Hepatocyte (in vitro differentiated cells): ENCODE measurements around the gene MICU1. TPM values are rescaled to one million over a fixed set of nuclear protein-coding genes. Genes with fewer than 3 reads are reported as not detected.

Experiments
- DNase-seq: peaks from one replicate; pipeline ENCODE4 v3.0.0-alpha.2; 2016; ENCODE audit warnings: low spot score
- H2AFZ ChIP-seq: fragments of 200-600 bp; sonication (generic); 2 replicates; pipeline ENCODE4 v1.6.0; 2016; ENCODE audit warnings: antibody characterized with exemption, mild to moderate bottlenecking
- H3K27ac ChIP-seq: fragments of 200-600 bp; sonication (generic); 2 replicates; pipeline ENCODE4 v1.5.1; 2016; ENCODE audit warnings: mild to moderate bottlenecking
- H3K27me3 ChIP-seq: fragments of 200-600 bp; sonication (generic); 2 replicates; pipeline ENCODE4 v1.6.1; 2016
- H3K36me3 ChIP-seq: fragments of 200-600 bp; sonication (generic); replicated peaks from 2 replicates; pipeline ENCODE4 v1.5.1; 2016; ENCODE audit warnings: low read depth; ENCODE audit not compliant: insufficient read depth
- H3K4me1 ChIP-seq: fragments of 200-600 bp; sonication (generic); 2 replicates; pipeline ENCODE4 v1.5.1; 2016; ENCODE audit warnings: mild to moderate bottlenecking, moderate library complexity; ENCODE audit not compliant: insufficient read depth
- H3K4me2 ChIP-seq: fragments of 200-600 bp; sonication (generic); 2 replicates; pipeline ENCODE4 v1.6.0; 2016
- H3K4me3 ChIP-seq: fragments of 200-600 bp; sonication (generic); 2 replicates; pipeline ENCODE4 v1.5.1; 2016; ENCODE audit warnings: mild to moderate bottlenecking
- H3K79me2 ChIP-seq: fragments of 200-600 bp; sonication (generic); 2 replicates; pipeline ENCODE4 v1.6.0; 2017; ENCODE audit warnings: mild to moderate bottlenecking
- H3K9me2 ChIP-seq: fragments of 200-600 bp; sonication (generic); replicated peaks from 2 replicates; pipeline ENCODE4 v1.6.0; 2017; ENCODE audit warnings: mild to moderate bottlenecking; ENCODE audit not compliant: insufficient read depth
- H3K9me3 ChIP-seq: fragments of 200-600 bp; sonication (generic); 2 replicates; pipeline ENCODE4 v1.5.1; 2016; ENCODE audit warnings: low read depth, mild to moderate bottlenecking
- H4K20me1 ChIP-seq: fragments of 200-600 bp; sonication (generic); 2 replicates; pipeline ENCODE4 v1.6.0; 2016; ENCODE audit warnings: mild to moderate bottlenecking; ENCODE audit not compliant: insufficient read depth, poor library complexity, severe bottlenecking
- EZH2 ChIP-seq: fragments of 200-600 bp; sonication (generic); IDR thresholded peaks from 2 replicates; pipeline ENCODE4 v1.6.1; 2016; ENCODE audit warnings: antibody characterized with exemption, mild to moderate bottlenecking, borderline replicate concordance
- EZH2phosphoT487 ChIP-seq: fragments of 200-600 bp; sonication (generic); IDR thresholded peaks from one replicate; pipeline ENCODE4 v1.6.1; 2018; ENCODE audit warnings: antibody characterized with exemption, mild to moderate bottlenecking, low read depth, moderate library complexity; ENCODE audit not compliant: unreplicated experiment, severe bottlenecking
- WGBS: methylation state at CpG from one replicate; pipeline ENCODE4 v1.1.6; 2016; ENCODE audit warnings: low lambda C conversion rate; ENCODE audit errors: missing lambda C conversion rate; 5-methylcytosine and 5-hydroxymethylcytosine counted together
- polyA plus RNA-seq: library from polyadenylated mRNA; unstranded; fragments of >200 nt; fragmentation: Nextera tagmentation; extraction: Ambion mirVana; gene quantifications from 2 replicates; pipeline ENCODE4 v1.2.1, GENCODE V29; 2016
- small RNA-seq: library from RNA; depleted of rRNA; stranded (forward); fragments of <200 nt; gene quantifications from one replicate; pipeline ENCODE3, GENCODE V24; 2014
- total RNA-seq: library from RNA; depleted of rRNA; stranded (reverse); fragments of >200 nt; gene quantifications from 2 replicates; pipeline ENCODE4 v1.2.3, GENCODE V29; 2014
- TF ChIP-seq, protein P1 (sequence below): fragments of 200-600 bp; sonication (generic); IDR thresholded peaks from 2 replicates; pipeline ENCODE4 v1.5.1; 2016; ENCODE audit warnings: antibody characterized with exemption, mild to moderate bottlenecking; ENCODE audit not compliant: poor library complexity

The MICU1 gene
- total and polyA plus RNA-seq, 2 experiments from 2014 or later: 34.0 to 60.1 TPM

DNA sequence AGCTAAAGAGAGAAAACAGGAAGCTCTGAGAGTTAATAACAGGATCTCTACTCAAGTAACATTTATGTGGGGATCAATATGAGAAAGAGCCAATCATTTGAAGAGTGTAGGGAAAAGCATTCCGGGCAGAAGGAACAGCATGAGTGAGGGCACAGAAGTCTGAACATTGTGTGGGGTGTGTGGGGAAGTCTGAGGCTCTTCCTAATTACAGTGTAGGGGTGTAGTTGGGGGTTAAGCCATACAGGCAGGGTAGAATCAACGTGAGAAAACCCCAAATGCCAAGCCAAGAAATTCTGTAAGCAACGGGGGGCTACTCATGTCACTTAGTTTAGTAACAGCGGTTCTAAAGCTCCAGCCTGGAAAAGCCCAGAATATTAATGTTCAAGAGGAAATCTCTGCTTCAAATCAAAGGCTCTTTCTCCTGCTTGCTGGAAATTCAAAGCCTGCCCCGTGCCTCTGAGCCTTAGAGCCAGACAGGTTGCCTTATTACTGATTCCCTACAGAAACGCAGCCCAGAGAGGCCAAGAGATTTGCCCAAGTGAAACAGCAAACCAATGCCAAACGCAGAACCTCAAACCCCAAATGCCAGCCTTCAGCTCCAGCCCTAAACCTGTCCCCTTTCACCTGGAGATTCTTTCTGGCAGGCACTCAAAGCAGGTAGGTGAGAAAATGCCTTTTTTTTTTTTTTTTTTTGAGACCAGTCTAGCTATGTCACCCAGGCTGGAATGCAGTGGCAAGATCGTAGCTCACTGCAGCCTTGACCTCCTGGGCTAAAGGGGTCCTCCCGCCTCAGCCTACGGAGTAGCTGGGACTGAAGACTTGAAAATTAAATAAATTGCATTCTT lies 307.2 kb downstream of the MICU1 start:
- Histone ChIP-seq H3K4me2 (peak overlapping the region; percentile 80), H3K27me3 (no peaks in the 10 kb centered on the region), H3K79me2 (no peaks in the 10 kb centered on the region), H2AFZ (no peak overlapping the region), H3K9me3 (no peaks in the 10 kb centered on the region), H3K4me1 (peaks cover 57% of the 10 kb centered on the region), H3K27ac (peak overlapping the region; percentile 98), H3K9me2 (no peaks in the 10 kb centered on the region), H4K20me1 (no peaks in the 10 kb centered on the region), H3K36me3 (no peaks in the 10 kb centered on the region), H3K4me3 (no peak overlapping the region)
- TF ChIP-seq, protein P1, sequence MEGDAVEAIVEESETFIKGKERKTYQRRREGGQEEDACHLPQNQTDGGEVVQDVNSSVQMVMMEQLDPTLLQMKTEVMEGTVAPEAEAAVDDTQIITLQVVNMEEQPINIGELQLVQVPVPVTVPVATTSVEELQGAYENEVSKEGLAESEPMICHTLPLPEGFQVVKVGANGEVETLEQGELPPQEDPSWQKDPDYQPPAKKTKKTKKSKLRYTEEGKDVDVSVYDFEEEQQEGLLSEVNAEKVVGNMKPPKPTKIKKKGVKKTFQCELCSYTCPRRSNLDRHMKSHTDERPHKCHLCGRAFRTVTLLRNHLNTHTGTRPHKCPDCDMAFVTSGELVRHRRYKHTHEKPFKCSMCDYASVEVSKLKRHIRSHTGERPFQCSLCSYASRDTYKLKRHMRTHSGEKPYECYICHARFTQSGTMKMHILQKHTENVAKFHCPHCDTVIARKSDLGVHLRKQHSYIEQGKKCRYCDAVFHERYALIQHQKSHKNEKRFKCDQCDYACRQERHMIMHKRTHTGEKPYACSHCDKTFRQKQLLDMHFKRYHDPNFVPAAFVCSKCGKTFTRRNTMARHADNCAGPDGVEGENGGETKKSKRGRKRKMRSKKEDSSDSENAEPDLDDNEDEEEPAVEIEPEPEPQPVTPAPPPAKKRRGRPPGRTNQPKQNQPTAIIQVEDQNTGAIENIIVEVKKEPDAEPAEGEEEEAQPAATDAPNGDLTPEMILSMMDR: no peak
- TF ChIP-seq EZH2phosphoT487 (no peak), EZH2 (no peak)
- DNase-seq: peak; percentile 9
- 76% methylated on average over 10 of the region's 10 CpGs for WGBS

Small RNA genes within 50 kb of the gene (small RNA-seq; reads per million reads assigned to genes)
- gene AL513185.2 (not detected), gene HMGN2P34 (not detected), gene RF00019 (not detected), gene RN7SL840P (not detected), gene RNU6-805P (not detected)

Other genes starting within 250 kb of the MICU1 start
- gene MCU, start 66.1 kb upstream of the MICU1 start, total RNA-seq: 39.8 and 41.7 TPM in 2 replicates
- gene MCU, start 66.1 kb upstream of the MICU1 start, polyA plus RNA-seq: 30.7 and 31.6 TPM in 2 replicates